HFF-Myc (cell line): ENCODE data around the gene IDI2.
A peak's percentile ranks its signal among the peaks of the same experiment; 100 is the strongest.

Source experiments
- DNase-seq: peaks from one replicate; pipeline ENCODE4 v3.0.0-alpha.2; 2011; ENCODE audit warnings: low read depth; ENCODE audit errors: extremely low read depth
- H3K4me3 ChIP-seq: replicated peaks from 2 replicates; pipeline ENCODE4 v1.5.1; 2011; ENCODE audit warnings: low read depth, mild to moderate bottlenecking, control low read depth, low read length
- TF ChIP-seq, protein P1 (sequence below): IDR thresholded peaks from 2 replicates; pipeline ENCODE4 v1.5.1; 2012; ENCODE audit warnings: mild to moderate bottlenecking, low read depth, low read length, control low read depth; ENCODE audit errors: missing control alignments

Gene IDI2

GRCh38 chr10:1063232-1063865 lies 37.7 kb upstream of the IDI2 start:
- no peak for DNase-seq
- TF ChIP-seq, protein P1, sequence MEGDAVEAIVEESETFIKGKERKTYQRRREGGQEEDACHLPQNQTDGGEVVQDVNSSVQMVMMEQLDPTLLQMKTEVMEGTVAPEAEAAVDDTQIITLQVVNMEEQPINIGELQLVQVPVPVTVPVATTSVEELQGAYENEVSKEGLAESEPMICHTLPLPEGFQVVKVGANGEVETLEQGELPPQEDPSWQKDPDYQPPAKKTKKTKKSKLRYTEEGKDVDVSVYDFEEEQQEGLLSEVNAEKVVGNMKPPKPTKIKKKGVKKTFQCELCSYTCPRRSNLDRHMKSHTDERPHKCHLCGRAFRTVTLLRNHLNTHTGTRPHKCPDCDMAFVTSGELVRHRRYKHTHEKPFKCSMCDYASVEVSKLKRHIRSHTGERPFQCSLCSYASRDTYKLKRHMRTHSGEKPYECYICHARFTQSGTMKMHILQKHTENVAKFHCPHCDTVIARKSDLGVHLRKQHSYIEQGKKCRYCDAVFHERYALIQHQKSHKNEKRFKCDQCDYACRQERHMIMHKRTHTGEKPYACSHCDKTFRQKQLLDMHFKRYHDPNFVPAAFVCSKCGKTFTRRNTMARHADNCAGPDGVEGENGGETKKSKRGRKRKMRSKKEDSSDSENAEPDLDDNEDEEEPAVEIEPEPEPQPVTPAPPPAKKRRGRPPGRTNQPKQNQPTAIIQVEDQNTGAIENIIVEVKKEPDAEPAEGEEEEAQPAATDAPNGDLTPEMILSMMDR = no peak
- no peak overlapping the region for H3K4me3 ChIP-seq

GRCh38 chr10:1061930-1062774 lies 36.5 kb upstream of the IDI2 start:
- H3K4me3 ChIP-seq = no peak overlapping the region
- TF ChIP-seq, protein P1 = no peak
- no peak for DNase-seq

DNA sequence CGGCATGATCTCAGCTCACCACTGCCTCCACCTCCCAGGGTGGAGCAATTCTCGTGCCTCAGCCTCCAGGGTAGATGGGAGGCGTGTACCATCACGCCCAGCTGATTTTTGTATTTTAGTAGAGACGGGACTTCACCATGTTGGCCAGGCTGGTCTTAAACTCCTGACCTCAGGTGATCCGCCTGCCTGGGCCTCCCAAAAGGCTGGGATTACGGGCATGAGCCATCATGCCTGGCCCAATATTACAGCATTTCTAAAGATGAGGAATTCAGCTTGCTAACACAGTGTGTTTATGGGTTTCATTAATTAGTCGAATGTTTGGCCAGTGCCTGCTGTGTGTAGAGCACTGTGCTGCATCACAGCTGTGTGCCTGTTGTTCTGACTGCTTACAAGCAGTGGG lies 34.2 kb upstream of the IDI2 start:
- TF ChIP-seq, protein P1 = no peak
- no peak for DNase-seq
- H3K4me3 ChIP-seq = no peak overlapping the region

- peak overlapping the region; percentile 95 for H3K4me3 ChIP-seq
- TF ChIP-seq, protein P1 = no peak
- no peak for DNase-seq
Measured at GRCh38 chr10:1058017-1058416, 32.4 kb upstream of the IDI2 start.

GRCh38 chr10:1057106-1057657 lies 31.5 kb upstream of the IDI2 start:
- H3K4me3 ChIP-seq = peak overlapping the region; percentile 95
- TF ChIP-seq, protein P1 = no peak
- DNase-seq = no peak

GRCh38 chr10:1056326-1057105 lies 30.9 kb upstream of the IDI2 start, which contains the start of gene WDR37:
Gene WDR37 (plus strand): TSS chr10:1056385. CDS start chr10:1072156, 15,771 bp downstream.
- H3K4me3 ChIP-seq = peak within 1 kb of the TSS; percentile 95
- TF ChIP-seq, protein P1 = no peak
- peak; percentile 56 for DNase-seq
